GM12873 (cell line): ENCODE measurements around the gene EVI5L.

ENCODE experiments used
- CTCF ChIP-seq: IDR thresholded peaks from 2 replicates; pipeline ENCODE4 v1.5.1; 2012; ENCODE audit warnings: low read depth, mild to moderate bottlenecking, moderate library complexity, low read length, control low read depth; ENCODE audit not compliant: insufficient read depth; ENCODE audit errors: missing control alignments

Gene EVI5L

GRCh38 chr19:7858109-7858770, 28.2 kb downstream of the EVI5L start:
- TF ChIP-seq CTCF = no peak

- no peak for TF ChIP-seq CTCF
These were observed 30.1 kb downstream of the EVI5L start for GRCh38 chr19:7859831-7860713.

- no peak for TF ChIP-seq CTCF
These were observed 30.9 kb downstream of the EVI5L start for GRCh38 chr19:7860714-7861618.

GRCh38 chr19:7861619-7862412, 31.8 kb downstream of the EVI5L start:
- TF ChIP-seq CTCF = peak; percentile 14

GRCh38 chr19:7862413-7862951, 32.5 kb downstream of the EVI5L start:
- no peak for TF ChIP-seq CTCF

- no peak for TF ChIP-seq CTCF
These were observed 33.3 kb downstream of the EVI5L start for GRCh38 chr19:7863157-7863970.
